22Rv1 (cell line): ENCODE results near the gene ACSL4.

Source experiments
- H3K27ac ChIP-seq: fragments of 450-650 bp; 2 replicates; pipeline ENCODE4 v1.5.1; 2017
- ZFX ChIP-seq: fragments of 450-650 bp; IDR thresholded peaks from 2 replicates; pipeline ENCODE4 v1.6.1; 2017; ENCODE audit warnings: antibody characterized with exemption, borderline replicate concordance
- TF ChIP-seq, protein P1 (sequence below): fragments of 450-650 bp; IDR thresholded peaks from 2 replicates; pipeline ENCODE4 v1.5.1; 2017; ENCODE audit warnings: mild to moderate bottlenecking

The ACSL4 gene

DNA sequence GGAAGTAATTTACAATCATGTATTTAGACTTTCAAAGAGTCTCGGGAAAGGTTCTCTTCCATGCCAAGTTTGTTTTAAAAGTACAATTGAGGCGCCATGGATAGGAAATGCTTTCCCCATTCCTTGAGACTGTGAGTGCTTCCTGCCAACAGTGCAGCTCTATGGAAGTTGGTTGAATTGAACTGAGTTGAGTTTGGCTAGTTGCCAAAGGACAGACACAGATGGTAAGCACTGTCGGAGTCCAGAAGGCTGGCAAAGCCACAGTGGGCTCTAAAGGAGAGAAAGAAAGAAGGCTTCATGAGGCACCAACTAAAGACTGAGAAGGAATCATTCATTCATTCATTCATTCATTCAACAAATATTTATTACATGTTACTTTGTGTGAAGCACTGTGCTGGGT is 103.7 kb downstream of the ACSL4 start:
- no peak for TF ChIP-seq ZFX
- TF ChIP-seq, protein P1, sequence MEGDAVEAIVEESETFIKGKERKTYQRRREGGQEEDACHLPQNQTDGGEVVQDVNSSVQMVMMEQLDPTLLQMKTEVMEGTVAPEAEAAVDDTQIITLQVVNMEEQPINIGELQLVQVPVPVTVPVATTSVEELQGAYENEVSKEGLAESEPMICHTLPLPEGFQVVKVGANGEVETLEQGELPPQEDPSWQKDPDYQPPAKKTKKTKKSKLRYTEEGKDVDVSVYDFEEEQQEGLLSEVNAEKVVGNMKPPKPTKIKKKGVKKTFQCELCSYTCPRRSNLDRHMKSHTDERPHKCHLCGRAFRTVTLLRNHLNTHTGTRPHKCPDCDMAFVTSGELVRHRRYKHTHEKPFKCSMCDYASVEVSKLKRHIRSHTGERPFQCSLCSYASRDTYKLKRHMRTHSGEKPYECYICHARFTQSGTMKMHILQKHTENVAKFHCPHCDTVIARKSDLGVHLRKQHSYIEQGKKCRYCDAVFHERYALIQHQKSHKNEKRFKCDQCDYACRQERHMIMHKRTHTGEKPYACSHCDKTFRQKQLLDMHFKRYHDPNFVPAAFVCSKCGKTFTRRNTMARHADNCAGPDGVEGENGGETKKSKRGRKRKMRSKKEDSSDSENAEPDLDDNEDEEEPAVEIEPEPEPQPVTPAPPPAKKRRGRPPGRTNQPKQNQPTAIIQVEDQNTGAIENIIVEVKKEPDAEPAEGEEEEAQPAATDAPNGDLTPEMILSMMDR: no peak
- H3K27ac ChIP-seq: no peak overlapping the region

DNA sequence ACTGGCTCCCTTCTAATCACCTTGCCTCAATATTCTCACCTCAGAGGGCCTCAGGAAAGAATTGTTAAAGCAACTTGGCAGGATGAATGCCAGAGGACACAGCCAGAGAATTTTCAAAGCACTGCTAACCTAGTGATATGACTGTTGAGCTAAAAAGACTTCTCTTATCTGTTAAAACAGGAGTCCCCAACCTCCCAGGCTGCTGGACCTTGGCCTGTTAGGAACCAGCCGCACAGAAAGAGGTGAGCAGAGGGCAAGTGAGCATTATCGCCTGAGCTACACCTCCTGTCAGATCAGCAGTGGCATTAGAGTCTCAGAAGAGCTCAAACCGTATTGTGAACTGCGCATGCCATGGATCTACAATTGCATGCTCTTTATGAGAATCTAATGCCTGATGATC is 106.4 kb downstream of the ACSL4 start:
- no peak for TF ChIP-seq ZFX
- TF ChIP-seq, protein P1: no peak
- H3K27ac ChIP-seq: no peak overlapping the region

DNA sequence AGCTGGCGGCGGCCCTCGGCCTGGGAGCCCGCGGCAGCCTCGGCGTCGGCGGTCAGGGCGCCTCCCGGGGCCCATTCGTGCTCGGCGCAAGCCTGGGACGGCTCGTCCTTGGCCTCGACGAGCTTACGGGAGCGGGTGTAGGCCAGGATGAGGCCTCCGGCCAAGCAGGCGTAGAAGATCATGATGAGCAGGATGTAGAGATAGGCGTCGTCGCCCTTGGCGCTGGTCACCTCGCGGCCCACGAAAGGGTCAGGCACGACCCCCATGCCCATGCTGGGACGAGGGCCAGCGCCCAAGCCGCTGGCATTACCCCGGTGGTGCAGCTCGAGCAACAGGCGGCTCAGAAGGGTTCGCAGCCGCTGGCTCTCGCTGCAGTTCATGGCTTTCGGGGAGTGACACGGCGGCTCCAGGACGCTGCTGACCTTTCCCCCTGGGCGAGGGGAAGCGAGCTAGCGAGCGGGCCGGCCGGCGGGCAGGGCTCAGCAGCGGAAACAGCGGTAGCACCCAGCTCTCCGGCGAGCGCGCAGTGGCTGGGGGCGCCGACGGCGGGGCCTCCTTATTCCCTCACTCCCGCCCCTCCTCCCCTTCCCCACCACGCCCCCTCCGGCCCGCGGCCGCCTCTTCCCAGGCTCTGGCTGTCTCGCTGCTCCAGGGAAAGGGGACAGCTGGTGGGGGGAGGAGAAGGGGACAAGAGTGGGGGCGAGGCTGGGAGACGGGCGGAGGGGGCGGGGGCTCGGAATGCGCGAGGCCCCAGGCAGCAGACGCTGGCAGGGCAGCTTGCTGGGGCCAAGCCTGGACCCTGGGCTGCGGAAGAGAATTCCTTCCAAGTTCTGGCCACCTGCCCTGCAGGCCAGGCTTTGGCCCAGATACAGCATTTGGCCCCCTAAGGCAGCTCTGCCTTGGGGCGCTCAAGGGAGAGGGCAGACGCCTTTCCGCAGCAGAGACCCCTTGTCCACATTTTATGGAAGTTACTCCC is 108.1 kb downstream of the ACSL4 start, which contains the start of gene KCNE5:
KCNE5 (minus strand) TSS at position 532 of the 976 bp plus-strand sequence; CDS start at position 380, 152 bp downstream.
- H3K27ac ChIP-seq: no peak within 1 kb of the TSS
- TF ChIP-seq, protein P1: no peak
- TF ChIP-seq ZFX: no peak

DNA sequence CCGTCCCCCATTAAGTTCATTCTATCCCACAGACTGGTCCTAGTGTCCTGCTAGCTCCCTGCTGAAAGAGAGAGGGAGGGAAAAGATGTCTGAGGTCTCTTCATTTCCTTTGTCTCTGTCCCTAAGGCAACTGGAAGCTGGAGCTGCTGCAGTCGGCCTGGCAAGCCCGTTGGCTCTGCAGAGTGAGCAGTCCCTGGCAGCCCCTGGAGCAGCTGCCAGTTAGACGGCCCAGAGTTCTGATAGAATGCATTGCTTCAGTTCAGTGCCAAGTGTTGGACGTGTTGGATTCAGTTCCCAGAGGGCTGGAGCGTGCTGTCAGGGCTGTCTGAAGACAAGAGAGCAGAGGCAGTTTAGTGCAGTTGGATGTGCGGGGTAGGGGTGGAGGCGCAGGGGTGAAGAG is 109.1 kb downstream of the ACSL4 start:
- TF ChIP-seq ZFX: no peak
- TF ChIP-seq, protein P1: no peak
- H3K27ac ChIP-seq: no peak overlapping the region

DNA sequence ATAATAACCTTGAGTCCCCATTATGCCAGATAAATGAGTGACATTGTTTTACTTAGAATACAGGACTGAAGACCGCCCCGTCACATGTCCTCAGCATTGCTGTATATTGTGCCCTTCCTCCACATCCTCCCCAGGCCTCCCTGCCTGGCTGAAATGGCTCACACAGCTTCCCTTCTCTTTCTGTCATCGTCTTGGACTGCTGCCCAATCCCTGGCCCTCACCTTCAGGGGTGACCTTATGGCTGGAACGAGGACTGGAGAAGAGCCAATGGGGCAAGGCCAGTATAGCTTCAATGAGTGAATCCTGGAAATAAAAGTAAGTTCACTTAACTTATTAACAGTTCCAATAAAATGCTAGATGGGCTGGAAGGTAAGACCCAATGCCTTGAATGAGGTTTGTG is 110.8 kb downstream of the ACSL4 start:
- no peak overlapping the region for H3K27ac ChIP-seq
- no peak for TF ChIP-seq ZFX

DNA sequence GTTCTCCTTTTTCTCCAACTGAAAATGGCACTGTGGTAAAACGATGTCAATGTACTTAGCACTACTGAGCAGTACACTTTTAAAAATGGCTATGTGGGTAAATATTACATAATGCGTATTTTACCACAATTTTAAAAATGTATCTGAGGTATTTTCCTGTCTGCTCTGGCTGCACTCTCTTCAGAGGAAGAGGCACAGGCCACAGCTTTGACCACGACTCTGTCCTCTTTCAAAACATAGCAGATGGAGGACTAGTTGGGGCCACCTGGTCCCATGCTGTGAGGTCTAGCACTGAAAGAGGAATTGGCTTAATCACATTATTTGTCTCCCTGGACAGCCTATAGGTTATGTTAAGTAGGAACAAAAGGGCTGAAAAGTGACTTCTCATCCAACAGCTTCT is 113.3 kb downstream of the ACSL4 start:
- no peak for TF ChIP-seq ZFX
- TF ChIP-seq, protein P1: no peak
- no peak overlapping the region for H3K27ac ChIP-seq

DNA sequence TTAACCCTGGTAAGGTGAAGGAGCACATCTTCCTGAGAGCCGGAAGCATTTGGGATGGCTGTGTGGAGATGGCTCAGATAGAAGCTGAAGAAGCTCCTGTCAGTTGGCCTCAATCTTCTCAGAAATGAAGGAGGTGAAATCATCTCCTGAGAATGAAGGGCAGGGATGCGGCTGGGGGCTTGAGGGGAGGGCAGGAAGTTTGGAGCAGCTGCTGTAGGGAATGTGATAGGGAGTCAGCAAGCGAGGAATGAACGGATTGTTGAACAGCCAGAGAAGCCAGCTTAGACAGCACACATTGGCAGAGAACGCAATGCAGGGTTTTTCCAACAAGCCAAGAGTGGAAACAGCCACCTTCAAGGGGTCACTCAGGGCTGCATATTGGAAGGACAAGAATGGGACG is 118.1 kb downstream of the ACSL4 start:
- no peak overlapping the region for H3K27ac ChIP-seq
- no peak for TF ChIP-seq ZFX
- TF ChIP-seq, protein P1: no peak
